CD4-positive, alpha-beta T cell treated with Interleukin-6 for 4 hours (primary cell): Measurements from ENCODE around the gene STK4.
"Not testable (repeated sequence)": the region's sequence is repeated elsewhere in the genome, so short reads cannot be mapped to it uniquely, and the experiment has no call there.

ENCODE experiments used
- DNase-seq: peaks from one replicate; pipeline ENCODE4 v3.0.0-alpha.2; 2020; ENCODE audit warnings: mixed read lengths

STK4 gene

DNA sequence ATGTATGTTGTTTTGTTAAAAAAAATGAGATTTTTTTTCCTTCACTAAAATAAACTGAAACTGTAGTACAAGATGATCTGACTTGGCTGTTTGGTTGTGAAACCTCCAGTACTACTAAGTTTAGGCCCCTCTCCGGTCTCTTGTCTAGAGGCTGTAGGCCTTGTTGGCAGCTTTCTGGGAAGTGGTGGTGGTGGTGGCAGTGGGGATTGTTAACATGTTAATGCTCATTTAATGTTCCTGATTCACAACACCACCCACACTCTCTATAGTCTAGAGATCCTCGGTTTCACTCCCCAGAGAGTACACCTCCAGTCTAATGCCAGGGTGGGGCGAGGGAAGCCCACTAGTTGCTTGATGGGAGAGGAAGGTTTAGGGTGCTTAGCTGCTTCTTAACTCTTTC lies 24.1 kb downstream of the STK4 start:
- DNase-seq = peak; percentile 31

DNA sequence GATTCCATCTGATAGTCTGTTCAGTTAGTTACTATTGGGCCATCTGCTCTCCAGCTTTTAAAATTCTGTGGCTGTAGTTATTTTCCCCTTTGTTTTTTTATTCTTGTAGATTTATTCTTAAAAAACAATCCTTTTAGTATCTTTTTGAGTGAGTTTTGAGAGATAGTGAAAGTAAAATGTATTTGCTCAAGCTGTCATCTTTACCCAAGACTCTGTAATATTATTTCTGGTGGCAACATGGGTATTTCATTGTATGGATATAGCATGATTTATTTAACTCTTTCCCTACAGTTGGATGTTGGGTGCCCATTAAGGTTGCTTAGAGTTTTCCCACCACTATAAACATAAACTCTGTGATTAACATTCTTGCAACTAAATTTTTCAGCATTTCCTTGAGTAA lies 24.6 kb downstream of the STK4 start:
- no peak for DNase-seq

DNA sequence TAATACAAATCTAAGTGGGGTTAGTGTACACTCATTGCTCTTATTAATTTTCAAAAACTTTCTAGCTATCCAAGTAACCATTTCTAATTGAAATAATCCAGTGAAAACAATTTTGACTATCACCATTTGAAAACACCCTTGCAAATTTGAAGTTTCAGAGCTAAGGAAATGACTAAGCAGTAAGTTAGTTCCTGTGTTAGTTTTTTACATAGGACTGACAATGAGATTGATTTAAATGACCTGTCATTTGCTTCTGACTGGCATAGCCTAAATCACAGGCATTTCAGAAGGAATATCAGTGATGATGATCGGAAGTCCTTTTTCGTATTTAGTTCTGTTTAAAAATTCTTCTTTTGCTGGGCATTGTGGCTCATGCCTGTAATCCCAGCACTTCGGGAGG lies 27.0 kb downstream of the STK4 start:
- DNase-seq = no peak

DNA sequence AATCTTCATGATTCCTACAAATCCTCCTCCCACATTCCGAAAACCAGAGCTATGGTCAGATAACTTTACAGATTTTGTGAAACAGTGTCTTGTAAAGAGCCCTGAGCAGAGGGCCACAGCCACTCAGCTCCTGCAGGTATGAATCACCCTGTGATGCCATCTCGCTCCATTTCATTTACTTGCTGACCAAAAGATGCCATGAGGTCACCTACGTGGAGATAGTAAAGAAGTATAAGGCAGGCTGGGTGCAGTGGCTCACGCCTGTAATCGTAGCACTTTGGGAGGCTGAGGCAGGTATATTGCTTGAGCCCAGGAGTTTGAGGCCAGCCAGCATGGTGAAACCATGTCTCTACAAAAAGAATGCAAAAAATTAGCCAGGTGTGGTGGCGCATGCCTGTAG lies 30.9 kb downstream of the STK4 start:
- no peak for DNase-seq

DNA sequence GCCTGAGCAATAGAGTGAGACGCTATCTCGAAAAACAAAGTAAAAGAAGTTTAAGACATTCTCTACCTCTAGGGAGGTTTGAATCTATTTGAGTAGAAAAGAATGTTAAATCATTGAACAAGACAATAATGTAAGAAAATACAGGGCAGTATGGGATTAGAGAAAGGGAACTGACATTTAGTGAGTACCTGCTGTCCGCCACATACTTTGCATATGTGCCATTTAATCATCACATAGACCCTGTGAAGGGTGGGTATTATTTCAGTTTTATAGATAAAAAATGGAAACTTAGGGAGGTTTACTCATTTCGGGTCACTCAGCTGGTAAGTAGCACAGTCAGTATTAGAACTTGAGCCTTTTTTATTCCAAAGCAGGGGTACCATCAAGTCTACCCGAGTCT lies 31.4 kb downstream of the STK4 start:
- DNase-seq = no peak

DNA sequence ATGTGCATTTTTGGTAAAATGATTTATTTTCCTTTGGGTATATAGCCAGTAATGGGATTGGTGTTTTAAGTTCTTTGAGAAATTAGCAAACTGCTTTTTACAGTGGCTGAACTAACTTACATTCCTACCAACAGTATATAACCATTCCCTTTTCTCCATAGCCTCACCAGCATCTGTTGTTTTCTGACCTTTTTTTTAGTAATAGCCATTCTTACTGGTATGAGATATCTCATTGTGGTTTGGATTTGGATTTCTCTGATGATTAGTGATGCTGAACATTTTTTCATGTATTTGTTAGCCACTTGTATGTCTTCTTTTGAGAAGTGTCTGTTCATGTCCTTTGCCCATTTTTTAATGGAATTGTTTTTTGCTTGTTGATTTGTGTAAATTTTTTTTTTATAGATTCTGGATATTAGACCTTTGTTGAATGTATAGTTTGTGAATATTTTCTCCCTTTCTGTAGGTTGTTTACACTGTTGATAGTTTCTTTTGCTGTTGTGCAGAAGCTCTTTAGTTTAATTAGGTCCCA lies 42.3 kb downstream of the STK4 start:
- DNase-seq = no peak

DNA sequence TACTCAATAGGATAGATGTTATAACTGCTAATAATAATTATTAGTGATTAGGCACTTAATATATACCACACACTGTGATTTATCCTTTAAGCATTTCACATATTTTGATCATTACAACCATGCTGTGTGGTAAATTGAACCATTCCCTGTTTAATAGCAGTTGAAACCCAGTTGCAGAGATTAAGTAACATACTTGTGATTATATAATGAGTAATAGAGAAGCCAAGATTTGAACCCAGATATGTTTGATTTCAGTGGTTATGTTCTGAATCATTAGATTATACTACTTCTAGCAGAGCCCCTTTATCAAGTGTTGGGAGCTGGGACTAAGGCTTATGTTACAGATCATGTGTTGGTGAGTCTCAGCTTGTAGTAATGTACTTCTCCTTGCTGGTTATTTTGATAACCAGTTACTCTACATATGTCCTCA lies 44.1 kb downstream of the STK4 start:
- no peak for DNase-seq

DNA sequence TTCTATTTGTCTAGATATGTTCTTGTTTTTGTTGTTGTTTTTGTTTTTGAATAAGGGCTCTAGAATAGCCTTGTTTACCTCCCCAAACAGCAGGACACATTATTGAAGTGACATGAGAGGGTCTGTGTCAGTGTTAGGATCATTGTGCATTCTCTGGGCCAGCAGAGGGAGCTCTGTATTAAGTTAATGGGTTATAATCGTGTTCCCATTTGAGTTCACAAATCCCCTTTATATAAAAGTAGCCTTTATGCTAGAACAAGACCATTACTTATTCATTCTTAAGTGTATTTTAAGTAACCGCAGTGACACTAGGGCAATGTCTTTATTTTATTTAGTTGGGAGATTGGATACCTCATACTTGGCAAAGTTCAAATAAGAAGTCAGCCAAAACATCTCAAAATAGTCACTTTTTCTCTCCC lies 44.8 kb downstream of the STK4 start:
- peak; percentile 70 for DNase-seq

DNA sequence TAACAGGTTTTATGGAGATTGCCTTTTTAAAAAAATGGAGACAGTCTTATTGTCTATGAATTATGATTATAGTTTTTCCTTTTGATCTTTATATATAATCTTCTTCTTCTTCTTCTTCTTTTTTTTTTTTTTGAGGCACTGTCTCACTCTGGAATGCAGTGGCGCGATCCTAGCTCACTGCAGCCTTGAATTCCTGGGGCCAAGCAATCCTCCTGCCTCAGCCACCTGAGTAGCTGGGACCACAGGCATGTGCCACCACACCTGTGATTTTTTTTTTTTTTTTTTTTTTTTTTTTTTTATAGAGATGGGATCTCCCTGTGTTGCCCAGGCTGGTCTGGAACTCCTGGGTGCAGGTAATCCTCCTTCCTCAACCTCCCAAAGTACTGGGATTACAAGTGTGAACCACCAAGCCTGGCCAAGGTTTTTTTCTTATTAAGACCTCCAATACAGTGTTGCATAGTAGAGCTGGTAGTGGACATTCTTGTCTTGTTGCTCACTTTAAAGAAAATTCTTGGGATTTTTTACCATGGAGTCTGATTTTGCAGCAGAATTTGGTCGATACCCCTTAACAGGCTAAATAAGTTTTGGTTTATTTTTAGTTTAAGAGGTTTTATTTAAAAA lies 46.5 kb downstream of the STK4 start:
- no peak for DNase-seq

DNA sequence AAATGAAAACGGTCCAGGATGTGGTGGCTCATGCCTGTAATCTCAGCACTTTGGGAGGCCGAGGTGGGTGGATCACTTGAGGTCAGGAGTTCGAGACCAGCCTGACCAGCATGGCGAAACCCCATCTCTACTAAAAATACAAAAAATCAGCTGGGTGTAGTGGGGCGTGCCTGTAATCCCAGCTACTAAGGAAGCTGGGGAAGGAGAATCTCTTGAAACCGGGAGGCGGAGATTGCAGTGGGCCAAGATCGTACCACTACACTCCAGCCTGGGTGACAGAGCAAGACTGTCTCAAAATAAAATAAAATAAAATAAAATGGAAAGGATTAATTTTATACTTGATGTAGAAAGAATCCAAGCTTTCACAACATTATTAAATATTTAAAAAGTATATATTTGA lies 47.8 kb downstream of the STK4 start:
- not testable (repeated sequence) for DNase-seq

DNA sequence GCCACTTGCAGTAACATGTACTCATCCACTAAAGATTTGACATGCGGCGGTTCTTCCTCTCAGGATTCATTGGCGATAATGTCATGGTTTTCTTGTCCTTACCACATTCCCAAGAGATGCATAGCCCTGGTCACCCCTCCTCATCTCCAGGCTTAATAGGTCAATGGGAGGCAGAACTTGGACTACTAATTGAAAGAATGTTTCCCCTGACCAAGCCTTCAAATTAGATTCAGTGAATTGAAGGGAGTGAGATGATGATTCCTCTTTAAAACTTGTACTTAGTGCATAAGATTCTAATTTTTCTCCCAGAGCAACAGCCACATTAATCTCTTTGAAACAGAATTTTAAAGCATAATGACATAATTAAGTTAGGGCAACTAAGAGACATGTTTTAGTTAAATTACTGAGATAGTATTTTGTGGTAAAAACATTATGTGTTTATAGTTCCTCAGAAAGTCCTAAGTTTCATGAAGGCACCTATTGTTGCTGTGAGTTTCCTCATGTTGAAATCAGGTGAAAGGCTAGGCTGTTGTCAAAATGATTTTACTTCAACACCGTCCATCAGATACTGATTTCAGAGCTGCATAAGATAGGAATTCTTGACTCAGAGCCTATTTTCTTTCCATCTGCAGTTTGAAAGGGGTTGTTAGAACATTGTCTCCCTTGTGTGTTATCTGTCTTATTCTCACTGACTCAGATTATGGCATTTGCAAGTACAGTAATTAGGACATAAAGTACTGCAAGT lies 48.5 kb downstream of the STK4 start:
- DNase-seq = no peak

DNA sequence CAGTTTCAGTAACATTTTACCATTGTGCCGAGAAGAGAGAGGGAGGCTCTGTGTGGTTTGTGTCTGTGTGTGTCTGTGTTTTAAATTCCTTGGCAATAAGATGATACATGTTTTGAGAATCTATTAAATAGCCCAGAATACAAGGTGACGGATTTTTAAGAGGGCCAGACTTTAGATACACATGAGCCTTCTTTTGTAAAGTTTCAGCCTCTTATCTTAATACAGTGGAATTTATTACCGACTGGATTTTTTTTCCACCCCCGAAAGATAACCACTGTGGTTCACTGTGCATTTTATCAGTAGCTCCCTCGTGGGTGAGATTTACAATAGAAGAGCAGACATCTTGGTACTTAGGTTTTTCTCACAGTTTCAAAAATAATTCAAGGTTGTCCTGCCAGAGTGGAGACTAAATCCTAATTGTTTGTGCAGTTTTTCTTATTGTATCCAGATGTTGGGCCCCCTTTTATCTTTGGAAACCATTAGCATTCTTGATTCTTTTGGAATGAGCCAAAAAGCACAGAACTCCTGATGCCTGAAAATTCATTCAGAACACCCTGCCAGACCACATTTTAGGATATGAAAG lies 49.9 kb downstream of the STK4 start:
- no peak for DNase-seq

DNA sequence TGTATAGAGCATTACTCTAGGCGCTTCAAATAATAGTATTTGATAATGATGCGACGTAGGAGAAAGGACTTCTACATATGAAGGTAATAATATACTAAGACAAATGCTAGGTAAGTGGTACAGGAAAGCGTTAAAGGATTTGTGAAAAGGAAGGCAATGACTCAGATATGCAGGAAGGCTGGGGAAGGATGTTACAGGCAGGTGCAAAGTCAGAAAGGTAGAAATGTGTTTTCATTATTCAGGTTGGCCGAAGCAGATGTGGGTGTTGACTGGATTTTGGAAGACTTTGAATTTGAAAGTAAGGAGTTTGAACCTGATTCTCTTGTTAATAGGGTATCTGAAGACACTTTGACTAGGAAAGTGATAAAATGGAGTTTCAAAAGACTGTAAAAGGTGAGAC lies 51.0 kb downstream of the STK4 start:
- DNase-seq = no peak

DNA sequence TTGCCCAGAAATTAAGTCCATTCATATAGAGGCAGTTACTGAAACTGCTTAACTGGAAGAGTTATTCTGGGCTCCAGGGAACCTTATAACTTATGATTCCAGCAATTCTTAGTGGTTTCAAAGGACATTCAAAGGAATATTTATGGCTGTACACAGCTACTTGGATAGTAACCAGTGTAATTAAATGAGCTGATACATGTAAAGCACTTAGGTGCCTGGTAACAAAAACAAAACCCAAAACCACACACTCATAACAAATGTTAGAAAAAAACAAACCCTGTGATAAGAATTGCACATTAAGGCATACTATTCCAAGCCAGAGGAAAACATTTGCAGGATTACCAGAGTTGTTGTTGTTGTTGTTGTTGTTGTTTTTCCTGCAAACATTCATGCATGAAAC lies 51.5 kb downstream of the STK4 start:
- DNase-seq = no peak

DNA sequence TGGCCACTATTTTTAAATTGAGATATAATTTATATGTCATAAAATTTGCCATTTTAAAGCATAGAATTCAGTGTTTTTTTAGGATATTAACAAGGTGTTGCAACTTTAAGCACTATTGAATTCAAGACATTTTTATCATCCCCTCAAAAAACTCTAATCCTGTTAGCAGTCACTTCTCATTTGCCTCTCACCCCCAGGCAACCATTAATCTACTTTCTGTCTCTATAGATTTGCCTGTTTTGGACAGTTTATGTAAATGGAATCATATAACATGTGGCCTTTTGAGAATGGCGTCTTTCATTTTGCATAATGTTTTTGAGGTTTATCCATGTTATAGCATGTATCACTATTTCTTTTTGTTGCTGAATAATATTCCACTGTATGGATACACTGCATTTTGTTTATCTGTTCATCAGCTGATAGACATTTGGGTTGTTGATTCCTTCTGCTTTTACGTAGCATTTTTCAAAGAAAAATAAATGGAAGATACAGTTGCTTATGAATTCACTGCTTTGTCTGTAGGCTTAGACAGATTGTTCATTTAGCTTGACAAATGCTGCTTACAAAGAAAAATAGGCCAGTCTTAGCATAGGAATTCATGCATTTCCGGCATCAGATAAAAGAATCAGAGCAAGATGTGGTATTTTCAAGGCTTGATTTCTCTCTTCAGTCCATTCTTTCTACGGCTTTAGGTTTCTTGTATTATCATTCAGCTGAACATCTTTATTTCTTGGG lies 52.9 kb downstream of the STK4 start:
- no peak for DNase-seq

DNA sequence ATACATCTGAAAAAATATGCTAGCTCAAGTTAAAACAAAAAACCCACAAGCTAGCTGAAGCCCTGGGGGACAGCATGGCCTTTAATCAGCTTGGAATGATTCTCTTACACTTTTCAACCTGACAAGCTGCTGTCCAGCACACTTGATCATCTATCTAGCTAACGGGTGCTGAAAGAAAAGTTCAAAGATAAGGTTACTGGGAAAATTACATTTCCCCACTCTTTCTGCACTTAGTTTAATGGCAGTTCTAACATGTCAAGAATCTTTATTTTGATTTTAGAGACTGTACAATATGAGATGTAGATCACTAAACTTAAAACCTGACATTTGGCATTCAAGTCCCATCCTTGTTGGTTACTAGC lies 53.4 kb downstream of the STK4 start:
- no peak for DNase-seq

DNA sequence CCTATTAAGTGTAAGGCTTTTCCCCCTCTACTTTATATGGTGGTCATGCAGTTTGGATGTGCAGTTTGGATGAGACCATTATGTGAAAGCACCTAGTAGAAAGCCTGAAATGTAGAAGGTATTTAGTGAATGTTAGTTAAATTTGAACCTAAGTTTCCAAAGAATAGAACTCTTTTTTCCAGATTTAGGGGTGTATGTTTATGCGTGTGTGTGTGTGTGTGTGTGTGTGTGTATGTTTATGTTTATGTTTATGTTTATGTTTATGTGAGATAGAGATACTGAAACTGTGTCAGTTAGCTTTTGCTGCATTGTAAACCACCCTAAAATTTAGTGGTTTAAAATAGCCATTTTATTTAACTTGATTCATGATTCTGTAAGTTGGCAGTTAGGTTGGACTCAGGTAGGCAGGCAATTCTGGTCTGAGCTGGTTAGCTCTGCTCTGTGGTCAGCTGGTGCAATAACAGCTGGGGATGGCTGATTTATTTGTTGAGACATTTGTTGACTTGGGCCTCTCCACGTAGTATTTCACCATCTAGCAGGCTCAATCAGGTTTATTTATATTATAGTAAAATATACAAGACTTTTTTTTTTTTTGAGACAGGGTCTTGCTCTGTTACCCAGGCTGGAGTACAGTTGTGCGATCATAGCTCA lies 54.0 kb downstream of the STK4 start:
- no peak for DNase-seq

DNA sequence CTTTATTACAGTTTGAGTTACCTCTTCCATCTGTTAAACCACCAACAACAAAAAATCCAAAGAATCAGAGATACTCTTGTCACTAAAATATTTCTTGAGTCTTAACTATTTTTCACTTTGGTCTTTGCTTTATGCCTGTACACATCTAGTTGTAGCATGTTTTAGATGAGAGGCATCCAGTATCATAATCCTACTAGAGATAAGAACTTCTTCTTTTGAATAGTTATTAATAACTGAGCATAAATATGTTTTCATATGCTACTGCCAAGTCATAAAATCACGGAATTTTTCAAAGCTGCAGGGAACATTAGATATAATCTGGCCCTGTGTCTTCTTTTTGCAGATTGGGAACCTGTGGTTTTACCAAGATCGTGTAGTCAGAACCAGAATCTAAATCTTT lies 55.3 kb downstream of the STK4 start:
- DNase-seq = no peak

DNA sequence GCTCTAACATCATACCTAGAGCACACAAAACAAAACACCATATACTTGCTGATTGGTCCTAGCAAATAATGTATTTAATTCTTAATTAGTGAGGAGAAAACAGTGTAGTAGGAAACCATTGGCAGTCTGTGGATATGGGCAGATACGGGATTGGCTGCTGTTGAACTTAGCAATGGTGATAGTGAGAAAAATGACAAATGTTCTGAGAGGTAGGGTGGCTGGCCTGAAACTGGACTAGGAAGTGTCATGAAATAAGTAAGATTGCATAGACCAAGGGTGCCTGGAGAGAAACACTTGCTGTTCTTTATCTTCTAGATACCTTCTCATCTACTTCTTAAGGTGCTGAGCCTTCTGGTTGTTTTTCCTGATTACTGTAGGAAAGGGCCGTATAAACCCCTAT lies 56.8 kb downstream of the STK4 start:
- DNase-seq = not testable (repeated sequence)

DNA sequence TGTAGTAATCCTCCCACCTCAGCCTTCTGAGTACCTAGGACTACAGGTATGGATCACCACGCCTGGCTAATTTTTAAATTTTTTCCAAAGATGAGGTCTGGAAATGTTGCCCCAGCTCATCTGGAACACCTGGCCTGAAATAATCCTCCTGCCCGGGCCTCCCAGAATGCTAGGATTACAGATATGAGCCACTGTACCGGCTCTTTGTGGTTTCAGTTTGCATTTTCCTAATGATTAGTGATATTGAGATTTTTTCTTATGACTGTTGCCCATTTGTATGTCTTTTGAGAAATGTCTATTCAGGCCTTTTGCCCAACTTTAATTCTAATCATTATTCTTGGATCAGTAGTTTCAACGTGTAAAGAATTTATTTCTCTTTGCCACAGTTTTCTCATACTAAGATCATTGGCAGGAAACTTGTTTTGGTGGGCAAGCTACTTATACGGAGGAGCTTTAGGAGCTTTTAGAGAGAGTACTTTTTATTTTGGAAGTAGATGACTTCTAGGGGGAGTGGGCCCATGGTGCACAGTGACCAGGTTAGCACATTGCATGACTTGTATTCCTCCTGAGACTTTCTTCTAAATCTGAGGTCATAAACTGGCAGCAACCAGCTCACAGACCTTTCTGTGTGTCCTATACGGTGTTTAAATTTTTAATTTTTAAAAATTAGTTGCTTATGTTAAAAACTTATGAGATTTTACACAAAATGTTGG lies 62.3 kb downstream of the STK4 start:
- DNase-seq = no peak

DNA sequence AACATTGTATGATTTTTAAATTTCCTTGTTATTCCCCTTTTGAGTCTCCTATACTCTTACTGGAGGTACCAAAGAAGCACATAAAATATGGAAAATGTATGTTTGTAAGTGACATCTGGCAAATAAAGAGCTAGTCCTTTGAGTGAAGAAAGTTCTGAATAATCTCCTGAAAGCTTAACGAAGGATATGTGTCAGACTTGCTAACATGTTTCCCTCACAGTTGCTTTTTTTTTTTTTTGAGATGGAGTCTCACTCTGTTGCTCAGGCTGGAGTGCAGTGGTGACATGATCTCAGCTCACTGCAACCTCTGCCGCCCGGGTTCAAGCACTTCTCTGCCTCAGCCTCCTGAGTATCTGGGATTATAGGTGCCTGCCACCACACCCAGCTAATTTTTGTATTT lies 63.6 kb downstream of the STK4 start:
- no peak for DNase-seq

DNA sequence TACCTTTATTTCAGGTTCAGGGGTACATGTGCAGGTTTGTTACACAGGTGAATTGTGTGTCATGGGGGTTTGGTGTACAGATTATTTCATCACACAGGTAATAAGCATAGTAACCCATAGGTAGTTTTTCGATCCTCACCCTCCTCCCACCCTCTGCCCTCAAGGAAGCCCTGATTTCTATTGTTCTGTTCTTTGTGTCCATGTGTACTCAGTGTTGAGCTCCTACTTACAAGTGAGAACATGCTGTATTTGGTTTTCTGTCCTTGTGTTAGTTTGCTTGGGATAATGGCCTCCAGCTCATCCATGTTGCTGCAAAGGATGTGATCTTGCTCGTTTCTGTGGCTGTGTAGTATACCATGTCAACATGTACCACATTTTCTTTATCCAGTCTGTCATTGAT lies 66.0 kb downstream of the STK4 start:
- no peak for DNase-seq
